GM12878 (cell line): ENCODE data around the gene CAMTA1. TPM values are rescaled to one million over a fixed set of nuclear protein-coding genes. Genes with fewer than 3 reads are reported as not detected.

Experiments
- ATAC-seq: fragments of 200-7000 bp; cut with Tn5 transposase; 3 replicates; pipeline ENCODE4 v1.9.1; 2020; ENCODE audit warnings: mild to moderate bottlenecking, moderate library complexity
- BruUV-seq: library from RNA; stranded (reverse); fragments of 400-500 nt; replicated peaks from 2 replicates; lab custom pipeline; 2021; lab: Mats Ljungman, UMichigan
- CTCF ChIA-PET: fragments of 300-600 bp; sonication (Branson Sonifier 250); formaldehyde crosslinking; extraction: SDS; loops from one replicate; lab custom pipeline; 2021; ENCODE audit warnings: inconsistent platforms; lab: Yijun Ruan, JAX
- POLR2A ChIA-PET: fragments of 350-600 bp; formaldehyde crosslinking; extraction: SDS; loops from one replicate; lab custom pipeline; 2021; ENCODE audit warnings: inconsistent platforms; lab: Charles Lee
- RAD21 ChIA-PET: fragments of 300-600 bp; sonication (Branson Sonifier 250); formaldehyde crosslinking; loops from one replicate; lab custom pipeline; 2023; ENCODE audit warnings: antibody characterized with exemption; ENCODE audit not compliant: unreplicated experiment; lab: Charles Lee
- SMC1A ChIA-PET: fragments of 300-600 bp; sonication (Branson Sonifier 250); formaldehyde crosslinking; loops from one replicate; lab custom pipeline; 2023; ENCODE audit not compliant: unreplicated experiment, uncharacterized antibody; lab: Charles Lee
- DNase-seq: peaks from one replicate; pipeline ENCODE4 v3.0.0-alpha.2; 2011; ENCODE audit warnings: low read depth, low spot score
- FAIRE-seq: peaks from 3 replicates; lab custom pipeline; 2011; peaks lifted over from hg19 to GRCh38; lab: Jason Lieb, UNC
- H2AFZ ChIP-seq: 2 replicates; pipeline ENCODE4 v1.6.0; 2011; ENCODE audit warnings: low read depth, low read length, control low read depth; ENCODE audit not compliant: control insufficient read depth
- H3K27ac ChIP-seq: 2 replicates; pipeline ENCODE4 v1.5.1; 2011; ENCODE audit warnings: control low read depth; ENCODE audit not compliant: control insufficient read depth, insufficient read depth
- H3K27me3 ChIP-seq, 2 experiments: replicated peaks in 1 of 2; 2 replicates each; pipeline versions ENCODE4 v1.6.0 to v1.6.1; 2011; ENCODE audit warnings: low read length in 1 of 2; ENCODE audit not compliant: control insufficient read depth in 2 of 2, insufficient read depth in 2 of 2
- H3K36me3 ChIP-seq, 2 experiments: 2 replicates each; pipeline ENCODE4 v1.5.1; 2011; ENCODE audit warnings: low read length in 1 of 2; ENCODE audit not compliant: control insufficient read depth in 2 of 2, insufficient read depth in 2 of 2
- H3K4me1 ChIP-seq: 2 replicates; pipeline ENCODE4 v1.6.1; 2011; ENCODE audit warnings: mild to moderate bottlenecking, low read length, moderate library complexity, mixed read lengths; ENCODE audit not compliant: control insufficient read depth, insufficient read depth
- H3K4me2 ChIP-seq: 2 replicates; pipeline ENCODE4 v1.6.0; 2011; ENCODE audit warnings: control low read depth; ENCODE audit not compliant: control insufficient read depth, insufficient read depth
- H3K4me3 ChIP-seq: fragments of 200-600 bp; sonication (generic); 2 replicates; pipeline ENCODE4 v1.5.1; 2016
- H3K79me2 ChIP-seq: 2 replicates; pipeline ENCODE4 v1.6.0; 2011; ENCODE audit warnings: low read length; ENCODE audit not compliant: control insufficient read depth, insufficient read depth
- H3K9ac ChIP-seq: 2 replicates; pipeline ENCODE4 v1.8.0; 2011; ENCODE audit warnings: low read length, control low read depth, mixed read lengths; ENCODE audit not compliant: control insufficient read depth, insufficient read depth
- H3K9me3 ChIP-seq: replicated peaks from 3 replicates; pipeline ENCODE4 v1.5.1; 2011; ENCODE audit warnings: mild to moderate bottlenecking, low read length; ENCODE audit not compliant: control insufficient read depth, insufficient read depth
- H4K20me1 ChIP-seq: 2 replicates; pipeline ENCODE4 v1.6.0; 2011; ENCODE audit not compliant: control insufficient read depth, insufficient read depth
- BRCA1 ChIP-seq: IDR thresholded peaks from 2 replicates; pipeline ENCODE4 v1.6.1; 2011; ENCODE audit warnings: low read depth, low read length, improper control_type of control experiment
- CBX3 ChIP-seq: fragments of 200-600 bp; sonication (generic); IDR thresholded peaks from 2 replicates; pipeline ENCODE4 v1.6.1; 2016; ENCODE audit warnings: low read depth, borderline replicate concordance
- CREB1 ChIP-seq: IDR thresholded peaks from 2 replicates; pipeline ENCODE4 v1.6.1; 2012; ENCODE audit warnings: low read depth, mild to moderate bottlenecking, inconsistent platforms
- IRF4 ChIP-seq: IDR thresholded peaks from 2 replicates; pipeline ENCODE4 v1.6.1; 2011; ENCODE audit warnings: low read depth, low read length
- MXI1 ChIP-seq: fragments of 150-350 bp; IDR thresholded peaks from 2 replicates; pipeline ENCODE4 v1.6.1; 2011; ENCODE audit warnings: low read depth, mild to moderate bottlenecking, inconsistent platforms, low read length, improper control_type of control experiment
- NFXL1 ChIP-seq: fragments of 450-650 bp; IDR thresholded peaks from 2 replicates; pipeline ENCODE4 v1.6.1; 2017; ENCODE audit warnings: antibody characterized with exemption, mild to moderate bottlenecking, borderline replicate concordance
- NKRF ChIP-seq: fragments of 450-650 bp; conservative IDR thresholded peaks from 2 replicates; pipeline ENCODE4 v1.6.1; 2017; ENCODE audit warnings: mild to moderate bottlenecking, moderate library complexity
- PRDM15 ChIP-seq: fragments of 450-650 bp; formaldehyde crosslinking; IDR thresholded peaks from 2 replicates; pipeline ENCODE4 v1.4.0; 2020; ENCODE audit warnings: mild to moderate bottlenecking, moderate library complexity
- RFX5 ChIP-seq: IDR thresholded peaks from 2 replicates; pipeline ENCODE4 v1.6.1; 2011; ENCODE audit warnings: low read depth, low read length, improper control_type of control experiment
- SMAD5 ChIP-seq: IDR thresholded peaks from 2 replicates; pipeline ENCODE4 v1.6.1; 2016; ENCODE audit warnings: antibody characterized with exemption, low read depth
- SMC3 ChIP-seq: IDR thresholded peaks from 2 replicates; pipeline ENCODE4 v1.6.1; 2011; ENCODE audit warnings: low read length, improper control_type of control experiment, borderline replicate concordance
- TARDBP ChIP-seq: IDR thresholded peaks from 2 replicates; pipeline ENCODE4 v1.6.1; 2016; ENCODE audit warnings: borderline replicate concordance
- WRNIP1 ChIP-seq: IDR thresholded peaks from 2 replicates; pipeline ENCODE4 v1.6.1; 2011; ENCODE audit warnings: low read depth, low read length, improper control_type of control experiment, borderline replicate concordance
- ZBED1 ChIP-seq: IDR thresholded peaks from 2 replicates; pipeline ENCODE4 v1.6.1; 2016; ENCODE audit warnings: borderline replicate concordance
- ZBTB11 ChIP-seq: fragments of 450-650 bp; formaldehyde crosslinking; IDR thresholded peaks from 2 replicates; pipeline ENCODE4 v1.5.0; 2022; ENCODE audit warnings: mild to moderate bottlenecking, missing genetic modification characterization
- ZNF622 ChIP-seq: fragments of 450-650 bp; IDR thresholded peaks from 2 replicates; pipeline ENCODE4 v1.6.1; 2017; ENCODE audit warnings: mild to moderate bottlenecking, inconsistent platforms
- WGBS: methylation state at CpG from one replicate; pipeline ENCODE4 v1.1.6; 2016; ENCODE audit warnings: low lambda C conversion rate; ENCODE audit not compliant: insufficient replicate concordance, insufficient coverage; ENCODE audit errors: missing lambda C conversion rate; 5-methylcytosine and 5-hydroxymethylcytosine counted together
- in situ Hi-C: fragments of 300-500 bp; cut with MboI; formaldehyde crosslinking; loops from 9 replicates; pipeline ENCODE4 v1.14.3; 2018; ENCODE audit warnings: mixed read lengths
- intact Hi-C: fragments of 100-400 bp; cut with micrococcal nuclease; formaldehyde crosslinking; loops from one replicate; pipeline ENCODE4 v1.14.2; 2022; ENCODE audit not compliant: unreplicated experiment
- polyA plus RNA-seq, 11 experiments: library from polyadenylated mRNA; depleted of rRNA in 4 of 11; unstranded in 6 of 11; stranded (reverse) in 5 of 11; fragments of >200 nt; fragmentation: Nextera tagmentation in 4 of 11; fragmentation: Illumina TruSeq in 1 of 11; extraction: Ambion mirVana in 4 of 11; extraction: Trizol in 1 of 11; gene quantifications; 1 replicate in 1 of 11; 2 replicates in 10 of 11; pipeline versions ENCODE4 v1.2.1 to v1.2.3, GENCODE V29; 2011 to 2016; ENCODE audit warnings: inconsistent platforms in 2 of 11, missing spikeins in 2 of 11, low read depth in 1 of 11
- total RNA-seq, 4 experiments: library from RNA; depleted of rRNA in 3 of 4; stranded (reverse); fragments of >200 nt in 3 of 4; fragmentation: Illumina TruSeq in 1 of 4; extraction: Trizol in 1 of 4; gene quantifications; 2 replicates each; pipeline versions ENCODE4 v1.2.1 to v1.2.3, GENCODE V29; 2013 to 2021

The CAMTA1 gene
- total and polyA plus RNA-seq, 10 of the 15 experiments (the other 5 are each of a cell fraction or from before 2014, with no cell fraction given): 37.7 to 148 (median 76.4) TPM

- TF ChIP-seq BRCA1: no peak
Observed at GRCh38 chr1:7274256-7274655, 489.0 kb downstream of the CAMTA1 start (continued).

- POLR2A ChIA-PET: no interaction called here
Observed at GRCh38 chr1:7278045-7278444, 492.8 kb downstream of the CAMTA1 start.

More at GRCh38 chr1:7278045-7278444, 492.8 kb downstream of the CAMTA1 start:
- intact Hi-C loops (no loop called here), in situ Hi-C loops (no loop called here)
- Histone ChIP-seq H3K79me2 (no peaks in the 10 kb centered on the region), H3K4me3 (no peak overlapping the region), H3K27me3 (peaks cover 0 to 2% of the 10 kb centered on the region in 2 experiments; a peak in 1 of 4 replicates), H3K27ac (no peak overlapping the region), H3K9ac (no peak overlapping the region), H3K36me3 (no peaks in the 10 kb centered on the region), H2AFZ (no peak overlapping the region), H3K4me1 (no peaks in the 10 kb centered on the region), H3K4me2 (no peak overlapping the region), H4K20me1 (no peaks in the 10 kb centered on the region), H3K9me3 (no peaks in the 10 kb centered on the region)
- TF ChIP-seq NKRF: no peak
- no peak for TF ChIP-seq CBX3
- no peak for TF ChIP-seq MXI1
- TF ChIP-seq NFXL1: no peak
- TF ChIP-seq ZNF622: no peak
- TF ChIP-seq TARDBP: no peak
- no peak for TF ChIP-seq SMAD5
- no peak for TF ChIP-seq RFX5
- TF ChIP-seq WRNIP1: no peak
- TF ChIP-seq PRDM15 (CRISPR knock-in tag): no peak
- TF ChIP-seq CREB1: no peak
- no peak for TF ChIP-seq SMC3
- TF ChIP-seq ZBTB11 (CRISPR knock-in tag): no peak
- TF ChIP-seq IRF4: no peak
- no peak for TF ChIP-seq ZBED1
- DNase-seq (no peak), ATAC-seq (no peak), FAIRE-seq (no peak)
- ChIA-PET SMC1A (no interaction called here), CTCF (no interaction called here), RAD21 (no interaction called here)
- BruUV-seq: no TSS peak
- WGBS: 0% methylated on average over 2 of the region's 2 CpGs
